Activated B cell treated with CpG ODN at 0.5 μM for 24 hours (primary cell): Measurements from ENCODE around the gene ZFP69B. TPM values are rescaled to one million over a fixed set of nuclear protein-coding genes. Genes with fewer than 3 reads are reported as not detected.

Experiments
- ATAC-seq: fragments of 200-7000 bp; cut with Tn5 transposase; one replicate; pipeline ENCODE4 v1.10.0; 2021; ENCODE audit warnings: low read depth, mild to moderate bottlenecking, moderate library complexity
- CTCF ChIA-PET: fragments of 350-600 bp; sonication (Branson Sonifier 250); formaldehyde crosslinking; loops from one replicate; lab custom pipeline; 2021; ENCODE audit warnings: antibody characterized with exemption; lab: Charles Lee
- POLR2A ChIA-PET: fragments of 350-600 bp; sonication (Branson Sonifier 250); formaldehyde crosslinking; loops from one replicate; lab custom pipeline; 2021; ENCODE audit warnings: antibody characterized with exemption; lab: Charles Lee
- DNase-seq: peaks from one replicate; pipeline ENCODE4 v3.0.0; 2022
- H3K27ac Mint-ChIP-seq: one replicate; pipeline ENCODE4 v1.8.0; 2020; ENCODE audit warnings: mixed read lengths
- H3K27me3 Mint-ChIP-seq: one replicate; pipeline ENCODE4 v1.8.0; 2021; ENCODE audit warnings: mixed read lengths
- H3K36me3 Mint-ChIP-seq: one replicate; pipeline ENCODE4 v1.8.0; 2021; ENCODE audit warnings: low read depth, mixed read lengths
- H3K4me1 Mint-ChIP-seq: one replicate; pipeline ENCODE4 v1.8.0; 2021; ENCODE audit warnings: mixed read lengths
- H3K4me3 Mint-ChIP-seq: one replicate; pipeline ENCODE4 v1.8.0; 2020; ENCODE audit warnings: mild to moderate bottlenecking, mixed read lengths
- H3K9me3 Mint-ChIP-seq: one replicate; pipeline ENCODE4 v1.8.0; 2020; ENCODE audit warnings: mixed read lengths
- intact Hi-C: fragments of 100-400 bp; cut with micrococcal nuclease; formaldehyde crosslinking; loops from one replicate; pipeline ENCODE4 v1.15.1; 2024
- total RNA-seq: library from RNA; stranded (reverse); gene quantifications from 2 replicates; pipeline ENCODE4 v1.2.3, GENCODE V29; 2022
- TF ChIP-seq, protein P1 (sequence below): fragments of 200-600 bp; IDR thresholded peaks from one replicate; pipeline ENCODE4 v1.8.0; 2022; ENCODE audit warnings: antibody characterized with exemption, mild to moderate bottlenecking

ZFP69B gene
- 8.9 and 10.4 TPM in 2 replicates for total RNA-seq

DNA sequence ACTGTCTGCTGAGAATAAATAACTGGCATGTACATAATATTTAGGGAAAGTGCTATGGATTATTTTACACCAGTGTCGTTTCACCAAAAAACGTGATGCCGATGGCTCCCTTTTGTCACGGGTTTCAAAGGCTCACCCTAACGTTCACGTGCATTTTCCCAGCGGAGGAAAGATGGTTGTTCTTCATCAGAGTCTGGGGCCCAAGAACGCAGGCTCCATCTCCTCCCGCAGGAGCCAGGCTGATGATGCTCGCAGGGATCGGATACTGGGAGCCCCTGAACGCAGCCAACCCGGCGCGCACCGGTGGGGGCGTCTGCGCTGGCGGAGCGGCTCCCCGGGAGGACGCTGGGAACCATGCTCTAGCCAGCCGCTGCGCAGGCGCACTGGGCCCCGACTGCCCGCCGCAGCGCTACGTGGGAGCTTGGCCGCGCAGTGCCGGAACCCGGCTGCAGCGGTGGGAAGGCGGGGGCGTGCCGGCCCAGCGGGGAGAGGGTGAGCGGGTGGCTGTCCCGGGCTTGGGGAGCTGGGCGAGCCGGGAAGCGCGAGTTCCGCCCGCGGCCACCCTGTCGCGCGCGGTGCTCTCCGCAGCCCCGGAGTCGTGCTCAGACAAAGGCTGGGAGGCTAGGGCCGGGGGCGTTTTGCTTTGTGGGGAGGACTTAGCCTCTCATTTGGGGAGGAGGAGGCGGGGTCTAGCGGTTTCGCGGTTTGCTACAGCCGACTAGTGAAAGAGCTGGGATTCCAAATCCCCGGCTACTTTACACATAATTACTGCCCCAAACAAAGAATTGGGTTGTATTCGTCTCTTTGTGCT is at the start of gene ZFP69B:
Gene ZFP69B, plus strand, starts transcription at position 793 of the 811 bp plus-strand sequence. CDS start 486 bp downstream, outside the sequence.
- TF ChIP-seq, protein P1, sequence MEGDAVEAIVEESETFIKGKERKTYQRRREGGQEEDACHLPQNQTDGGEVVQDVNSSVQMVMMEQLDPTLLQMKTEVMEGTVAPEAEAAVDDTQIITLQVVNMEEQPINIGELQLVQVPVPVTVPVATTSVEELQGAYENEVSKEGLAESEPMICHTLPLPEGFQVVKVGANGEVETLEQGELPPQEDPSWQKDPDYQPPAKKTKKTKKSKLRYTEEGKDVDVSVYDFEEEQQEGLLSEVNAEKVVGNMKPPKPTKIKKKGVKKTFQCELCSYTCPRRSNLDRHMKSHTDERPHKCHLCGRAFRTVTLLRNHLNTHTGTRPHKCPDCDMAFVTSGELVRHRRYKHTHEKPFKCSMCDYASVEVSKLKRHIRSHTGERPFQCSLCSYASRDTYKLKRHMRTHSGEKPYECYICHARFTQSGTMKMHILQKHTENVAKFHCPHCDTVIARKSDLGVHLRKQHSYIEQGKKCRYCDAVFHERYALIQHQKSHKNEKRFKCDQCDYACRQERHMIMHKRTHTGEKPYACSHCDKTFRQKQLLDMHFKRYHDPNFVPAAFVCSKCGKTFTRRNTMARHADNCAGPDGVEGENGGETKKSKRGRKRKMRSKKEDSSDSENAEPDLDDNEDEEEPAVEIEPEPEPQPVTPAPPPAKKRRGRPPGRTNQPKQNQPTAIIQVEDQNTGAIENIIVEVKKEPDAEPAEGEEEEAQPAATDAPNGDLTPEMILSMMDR, result no peak
- H3K4me3 Mint-ChIP-seq, result peak within 1 kb of the TSS; percentile 86
- H3K27me3 Mint-ChIP-seq, result no peaks in the 10 kb centered on the region
- CTCF ChIA-PET, result interaction anchor here (0.9 to 2.4 kb wide), 3 partner anchors 10 to 83 kb away, joined by 3 to 14 read pairs (median 4); no protein-coding TSS in a partner anchor
- ATAC-seq (peak; percentile 80), DNase-seq (peak; percentile 97)
- H3K4me1 Mint-ChIP-seq, result peaks cover 30% of the 10 kb centered on the region
- peaks cover 14% of the 10 kb centered on the region for H3K9me3 Mint-ChIP-seq
- intact Hi-C loops, result loop anchor here (1.0 to 5.0 kb wide), 5 partner anchors 27 to 192 kb away; partner anchors contain the start of genes EXO5, SMAP2, ZFP69 and ZMPSTE24
- H3K27ac Mint-ChIP-seq, result peak within 1 kb of the TSS; percentile 90
- POLR2A ChIA-PET, result interaction anchor here (0.6 to 2.1 kb wide), 20 partner anchors 9 to 1302 kb away, joined by 3 to 18 read pairs (median 6); partner anchors contain the start of genes COL9A2, CTPS1, EXO5 and NFYC
- H3K36me3 Mint-ChIP-seq, result peaks cover 33% of the 10 kb centered on the region

- H3K27me3 Mint-ChIP-seq, result no peaks in the 10 kb centered on the region
- peak overlapping the region; percentile 84 for H3K27ac Mint-ChIP-seq
- H3K9me3 Mint-ChIP-seq, result no peaks in the 10 kb centered on the region
- ChIA-PET POLR2A (interaction anchor here (0.8 to 5.2 kb wide), 9 partner anchors 16 to 87 kb away, joined by 3 to 371 read pairs (median 17); partner anchors contain the start of genes COL9A2 and SMAP2), CTCF (interaction anchor here (0.8 to 3.7 kb wide), 9 partner anchors 16 to 318 kb away, joined by 3 to 33 read pairs (median 8); no protein-coding TSS in a partner anchor)
- peaks cover 32% of the 10 kb centered on the region for H3K36me3 Mint-ChIP-seq
- ATAC-seq (peak; percentile 25), DNase-seq (no peak)
- TF ChIP-seq, protein P1, result no peak
- peaks cover 89% of the 10 kb centered on the region for H3K4me1 Mint-ChIP-seq
- peak overlapping the region; percentile 73 for H3K4me3 Mint-ChIP-seq
- intact Hi-C loops, result loop anchor here (1.0 to 5.0 kb wide), 3 partner anchors 60 to 144 kb away; partner anchors contain the start of gene ZMPSTE24
Measured at GRCh38 chr1:40401473-40402201, 48.6 kb upstream of the ZFP69B start.

- H3K36me3 Mint-ChIP-seq, result peaks cover 44% of the 10 kb centered on the region
- peaks cover 62% of the 10 kb centered on the region for H3K4me1 Mint-ChIP-seq
- intact Hi-C loops, result loop anchor here (1.0 to 5.0 kb wide), 10 partner anchors 20 to 326 kb away; partner anchors contain the start of genes SMAP2 and ZMPSTE24
- DNase-seq (no peak), ATAC-seq (no peak)
- POLR2A ChIA-PET, result interaction anchor here (0.6 to 3.7 kb wide), 19 partner anchors 13 to 330 kb away, joined by 3 to 66 read pairs (median 5); partner anchors contain the start of genes SMAP2 and ZFP69B
- TF ChIP-seq, protein P1, result peak; percentile 86
- peak overlapping the region; percentile 84 for H3K27ac Mint-ChIP-seq
- CTCF ChIA-PET, result interaction anchor here (0.7 to 6.4 kb wide), 28 partner anchors 9 to 326 kb away, joined by 3 to 184 read pairs (median 6); partner anchors contain the start of genes COL9A2, RLF, SMAP2 and ZMPSTE24
- H3K27me3 Mint-ChIP-seq, result no peaks in the 10 kb centered on the region
- H3K4me3 Mint-ChIP-seq, result peak overlapping the region; percentile 56
- H3K9me3 Mint-ChIP-seq, result no peaks in the 10 kb centered on the region
Measured at GRCh38 chr1:40404670-40405462, 45.4 kb upstream of the ZFP69B start.

GRCh38 chr1:40405812-40406211 is 44.5 kb upstream of the ZFP69B start:
- CTCF ChIA-PET, result interaction anchor here (1.1 to 6.4 kb wide), 16 partner anchors 13 to 327 kb away, joined by 3 to 184 read pairs (median 18); partner anchors contain the start of genes COL9A2 and SMAP2
- POLR2A ChIA-PET, result interaction anchor here (1.1 to 3.7 kb wide), 6 partner anchors 17 to 92 kb away, joined by 4 to 66 read pairs (median 7); no protein-coding TSS in a partner anchor
- H3K27me3 Mint-ChIP-seq, result no peaks in the 10 kb centered on the region
- no peak overlapping the region for H3K4me3 Mint-ChIP-seq
- peaks cover 54% of the 10 kb centered on the region for H3K36me3 Mint-ChIP-seq
- intact Hi-C loops, result loop anchor here (2.0 to 5.0 kb wide), 2 partner anchors 34 to 327 kb away; partner anchors contain the start of gene SMAP2
- DNase-seq (no peak), ATAC-seq (no peak)
- TF ChIP-seq, protein P1, result no peak
- peak overlapping the region; percentile 59 for H3K27ac Mint-ChIP-seq
- no peaks in the 10 kb centered on the region for H3K9me3 Mint-ChIP-seq
- H3K4me1 Mint-ChIP-seq, result peaks cover 52% of the 10 kb centered on the region
